ENCODE results near the gene FANCC. TPM values are rescaled to one million over a fixed set of nuclear protein-coding genes. Genes with fewer than 3 reads are reported as not detected.

The FANCC gene
- total RNA-seq, 1 experiment from 2014 or later = 25.3 TPM

GRCh38 chr9:95181835-95182234 is 135.7 kb downstream of the FANCC start:
- no peak for TF ChIP-seq CTCF (conservative IDR thresholded peaks at IDR 0.05; ENCODE audit: low read depth, low read length)
- no peak for TF ChIP-seq EZH2 (IDR thresholded peaks at IDR 0.05; ENCODE audit: borderline replicate concordance, low read depth, low read length, poor library complexity, severe bottlenecking)
- Histone ChIP-seq H3K9me3 (ENCODE audit: low read depth, low read length, poor library complexity, severe bottlenecking) (no peaks in the 10 kb centered on the region), H3K4me3 (ENCODE audit: low read depth, low read length, poor library complexity, severe bottlenecking) (no peak overlapping the region), H3K4me1 (ENCODE audit: insufficient read depth, low read length, poor library complexity, severe bottlenecking) (no peaks in the 10 kb centered on the region), H3K27ac (ENCODE audit: low read depth, low read length, poor library complexity, severe bottlenecking) (no peak overlapping the region), H3K36me3 (ENCODE audit: insufficient read depth, low read length, poor library complexity, severe bottlenecking) (no peaks in the 10 kb centered on the region), H3K27me3 (replicated peaks; ENCODE audit: insufficient read depth, low read depth, low read length, poor library complexity) (no peaks in the 10 kb centered on the region)
- CTCF ChIA-PET = no interaction called here
- no peak for DNase-seq (ENCODE audit: low spot score)
- no TSS peak for BruUV-seq (replicated peaks)
- POLR2A ChIA-PET (ENCODE audit: low non-redundant PET) = no interaction called here
- intact Hi-C loops (cut with micrococcal nuclease; ENCODE audit: unreplicated experiment) = no loop called here

DNA sequence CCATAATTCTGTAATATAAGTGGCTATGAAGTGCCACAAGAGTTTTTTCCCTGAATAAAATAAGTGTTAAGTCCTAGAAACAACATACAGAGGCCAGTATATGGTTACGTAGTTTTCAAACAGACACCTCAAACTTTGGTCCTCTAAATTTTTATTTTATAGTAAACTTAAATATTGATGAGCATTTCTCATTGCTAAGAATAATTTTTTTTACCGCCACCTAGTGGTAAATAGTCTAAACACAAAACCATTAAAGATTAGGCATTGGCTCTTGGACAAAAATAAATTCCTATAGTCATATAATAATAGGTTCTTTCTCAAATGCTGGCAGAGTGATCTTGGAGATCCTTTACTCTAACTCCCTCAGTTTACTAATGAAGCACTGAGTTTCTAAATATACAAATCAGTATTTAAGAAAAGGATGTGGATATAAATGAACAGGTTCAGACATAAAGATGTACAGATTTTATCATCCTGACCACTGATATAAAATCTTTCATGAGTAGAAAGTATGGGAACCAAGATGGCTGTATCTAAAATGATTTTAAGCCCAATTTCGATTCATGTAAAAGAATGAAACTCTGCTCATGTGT is 136.2 kb downstream of the FANCC start:
- peak; percentile 49 for DNase-seq (ENCODE audit: low spot score)
- Histone ChIP-seq H3K36me3 (ENCODE audit: insufficient read depth, low read length, poor library complexity, severe bottlenecking) (no peaks in the 10 kb centered on the region), H3K4me1 (ENCODE audit: insufficient read depth, low read length, poor library complexity, severe bottlenecking) (no peaks in the 10 kb centered on the region), H3K27me3 (replicated peaks; ENCODE audit: insufficient read depth, low read depth, low read length, poor library complexity) (no peaks in the 10 kb centered on the region), H3K9me3 (ENCODE audit: low read depth, low read length, poor library complexity, severe bottlenecking) (no peaks in the 10 kb centered on the region), H3K27ac (ENCODE audit: low read depth, low read length, poor library complexity, severe bottlenecking) (no peak overlapping the region), H3K4me3 (ENCODE audit: low read depth, low read length, poor library complexity, severe bottlenecking) (no peak overlapping the region)
- ChIA-PET CTCF (no interaction called here), POLR2A (ENCODE audit: low non-redundant PET) (no interaction called here)
- intact Hi-C loops (cut with micrococcal nuclease; ENCODE audit: unreplicated experiment) = no loop called here
- no TSS peak for BruUV-seq (replicated peaks)
- peak; percentile 70 for TF ChIP-seq CTCF (conservative IDR thresholded peaks at IDR 0.05; ENCODE audit: low read depth, low read length)
- no peak for TF ChIP-seq EZH2 (IDR thresholded peaks at IDR 0.05; ENCODE audit: borderline replicate concordance, low read depth, low read length, poor library complexity, severe bottlenecking)

DNA sequence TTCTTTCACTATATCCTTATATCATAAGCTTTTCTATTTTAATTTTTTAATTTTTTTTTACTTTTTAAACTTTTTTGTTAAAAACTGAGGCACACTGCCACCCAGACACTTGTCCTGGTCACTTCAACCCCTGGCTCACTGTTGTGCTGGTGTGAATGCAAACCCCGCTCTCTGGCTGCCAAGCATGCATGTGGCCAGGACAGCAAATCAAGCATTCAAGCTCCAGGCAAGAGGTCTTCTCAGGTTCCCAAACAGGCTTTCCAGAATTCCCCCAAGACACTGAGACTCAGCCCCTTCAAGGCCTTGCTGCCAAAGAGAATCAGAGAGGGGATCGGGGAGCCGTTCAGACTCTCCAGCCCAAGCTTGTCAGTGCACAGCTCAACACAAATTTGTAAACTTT is 139.9 kb downstream of the FANCC start:
- no peaks in the 10 kb centered on the region for H3K27me3 ChIP-seq (replicated peaks; ENCODE audit: insufficient read depth, low read depth, low read length, poor library complexity)
- intact Hi-C loops (cut with micrococcal nuclease; ENCODE audit: unreplicated experiment) = no loop called here
- BruUV-seq (replicated peaks) = no TSS peak
- H3K4me1 ChIP-seq (ENCODE audit: insufficient read depth, low read length, poor library complexity, severe bottlenecking) = peaks cover 8% of the 10 kb centered on the region
- POLR2A ChIA-PET (ENCODE audit: low non-redundant PET) = no interaction called here
- no peak overlapping the region for H3K4me3 ChIP-seq (ENCODE audit: low read depth, low read length, poor library complexity, severe bottlenecking)
- TF ChIP-seq CTCF (conservative IDR thresholded peaks at IDR 0.05; ENCODE audit: low read depth, low read length) = no peak
- TF ChIP-seq EZH2 (IDR thresholded peaks at IDR 0.05; ENCODE audit: borderline replicate concordance, low read depth, low read length, poor library complexity, severe bottlenecking) = no peak
- H3K36me3 ChIP-seq (ENCODE audit: insufficient read depth, low read length, poor library complexity, severe bottlenecking) = no peaks in the 10 kb centered on the region
- CTCF ChIA-PET = interaction anchor here (0.6 kb wide), 1 partner anchor 10 kb away, joined by 3 read pairs; no protein-coding TSS in a partner anchor
- H3K27ac ChIP-seq (ENCODE audit: low read depth, low read length, poor library complexity, severe bottlenecking) = no peak overlapping the region
- DNase-seq (ENCODE audit: low spot score) = no peak
- H3K9me3 ChIP-seq (ENCODE audit: low read depth, low read length, poor library complexity, severe bottlenecking) = no peaks in the 10 kb centered on the region
